Activated effector memory CD4-positive, alpha-beta T cell treated with anti-CD3 and anti-CD28 coated beads, Interleukin-2, amount 50 U/mL, for 16 hours (primary cell): Measurements from ENCODE around the gene ITSN1.
"Not testable (repeated sequence)": the region's sequence is repeated elsewhere in the genome, so short reads cannot be mapped to it uniquely, and the experiment has no call there.

ENCODE experiments used
- DNase-seq: peaks from one replicate; pipeline ENCODE4 v3.0.0-alpha.2; 2020

The ITSN1 gene

GRCh38 chr21:33901412-33902288 lies 259.3 kb downstream of the ITSN1 start:
- no peak for DNase-seq

- DNase-seq: no peak
Measured at GRCh38 chr21:33902349-33902748, 260.0 kb downstream of the ITSN1 start.

- no peak for DNase-seq
Measured at GRCh38 chr21:33904041-33904440, 261.7 kb downstream of the ITSN1 start.

- no peak for DNase-seq
Measured at GRCh38 chr21:33908760-33909159, 266.5 kb downstream of the ITSN1 start.

GRCh38 chr21:33909756-33910155 lies 267.5 kb downstream of the ITSN1 start:
- no peak for DNase-seq

- DNase-seq: no peak
Measured at GRCh38 chr21:33914188-33914587, 271.9 kb downstream of the ITSN1 start.

- DNase-seq: peak; percentile 99
Measured at GRCh38 chr21:33915368-33916199, 273.3 kb downstream of the ITSN1 start, which contains the start of gene ATP5PO. Gene ATP5PO (minus strand): TSS chr21:33915804. CDS start chr21:33915763, 41 bp downstream.

GRCh38 chr21:33916200-33916567 lies 273.9 kb downstream of the ITSN1 start:
- no peak for DNase-seq

GRCh38 chr21:33917421-33917820 lies 275.1 kb downstream of the ITSN1 start:
- no peak for DNase-seq

- peak; percentile 96 for DNase-seq
Measured at GRCh38 chr21:33924079-33924765, 281.9 kb downstream of the ITSN1 start.

- no peak for DNase-seq
Measured at GRCh38 chr21:33924766-33925100, 282.4 kb downstream of the ITSN1 start.

- not testable (repeated sequence) for DNase-seq
Measured at GRCh38 chr21:33926248-33926647, 283.9 kb downstream of the ITSN1 start.

- DNase-seq: peak; percentile 87
Measured at GRCh38 chr21:33931052-33931798, 288.9 kb downstream of the ITSN1 start.

GRCh38 chr21:33931799-33932390 lies 289.6 kb downstream of the ITSN1 start:
- peak; percentile 74 for DNase-seq

GRCh38 chr21:33932731-33933130 lies 290.4 kb downstream of the ITSN1 start:
- DNase-seq: no peak

GRCh38 chr21:33936301-33937038 lies 294.2 kb downstream of the ITSN1 start:
- no peak for DNase-seq

GRCh38 chr21:33937146-33937545 lies 294.8 kb downstream of the ITSN1 start:
- DNase-seq: no peak

- peak; percentile 78 for DNase-seq
Measured at GRCh38 chr21:33937931-33938339, 295.6 kb downstream of the ITSN1 start.

GRCh38 chr21:33938381-33938780 lies 296.1 kb downstream of the ITSN1 start:
- DNase-seq: no peak

- no peak for DNase-seq
Measured at GRCh38 chr21:33939226-33939625, 296.9 kb downstream of the ITSN1 start.

- no peak for DNase-seq
Measured at GRCh38 chr21:33940164-33940880, 298.0 kb downstream of the ITSN1 start.
